ENCODE results near the gene RTN4RL1. TPM values are rescaled to one million over a fixed set of nuclear protein-coding genes. Genes with fewer than 3 reads are reported as not detected.

RTN4RL1 gene
- total and polyA plus RNA-seq, 2 of the 4 experiments (the other 2 are of a cell fraction) = under 0.01 to 0.03 TPM

DNA sequence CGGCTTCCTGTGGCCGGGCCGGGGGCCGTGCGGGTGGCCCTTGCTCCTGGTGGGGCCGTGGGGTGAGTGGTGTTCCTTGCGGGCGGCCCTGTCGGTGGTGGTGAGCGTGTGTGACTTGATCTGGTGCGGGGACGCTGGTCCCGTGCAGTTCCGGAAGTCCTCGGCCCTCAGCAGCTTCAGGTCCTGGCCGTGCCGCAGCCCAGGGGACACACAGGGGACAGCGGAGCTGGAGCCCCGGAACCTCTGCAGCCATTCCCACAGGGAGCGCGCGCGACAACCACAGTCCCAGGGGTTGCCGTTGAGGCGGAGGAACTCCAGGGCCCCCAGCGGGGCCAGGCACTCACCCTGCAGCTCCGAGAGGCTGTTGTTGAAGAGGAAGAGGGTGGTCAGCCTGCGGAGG, 88.4 kb downstream of the RTN4RL1 start:
- Histone ChIP-seq H3K14ac (replicated peaks; ENCODE audit: low read depth, low read length) (no peak overlapping the region), H4K91ac (ENCODE audit: insufficient read depth, low read depth, low read length) (no peak overlapping the region), H3K36me3 (ENCODE audit: control insufficient read depth, insufficient read depth, low read length) (no peaks in the 10 kb centered on the region), H2BK120ac (ENCODE audit: low read depth, low read length) (no peak overlapping the region), H3K9me1 (ENCODE audit: insufficient read depth, low read length) (no peaks in the 10 kb centered on the region), H3K79me1 (ENCODE audit: low read depth in 1 of 2, low read length in 2 of 2) (no peaks in the 10 kb centered on the region), H3K27me3 (ENCODE audit: control insufficient read depth, insufficient read depth, low read length) (peaks cover 33% of the 10 kb centered on the region), H2AK9ac (replicated peaks; ENCODE audit: low read depth, low read length, poor library complexity) (no peak overlapping the region), H2BK5ac (ENCODE audit: low read depth, low read length, poor library complexity, severe bottlenecking) (no peak overlapping the region), H4K8ac (ENCODE audit: low read depth in 2 of 2, low read length in 2 of 2) (no peak overlapping the region), H2AK5ac (ENCODE audit: low read depth, low read length) (no peak overlapping the region), H2BK15ac (ENCODE audit: low read depth, low read length) (no peak overlapping the region), H3K56ac (ENCODE audit: extremely low read depth, insufficient read depth, low read length) (no peak overlapping the region), H3K4ac (ENCODE audit: low read depth, low read length) (no peak overlapping the region), H2BK20ac (ENCODE audit: low read depth, low read length) (no peak overlapping the region), H2AFZ (replicated peaks; ENCODE audit: low read length, poor library complexity) (no peak overlapping the region), H3K18ac (ENCODE audit: low read depth, low read length) (no peak overlapping the region), H3K23ac (ENCODE audit: low read depth, low read length) (no peak overlapping the region), H3K4me1 (ENCODE audit: control insufficient read depth, insufficient read depth, low read length) (peaks cover 2% of the 10 kb centered on the region; the same call in 1 of the 2 replicates), H4K20me1 (ENCODE audit: insufficient read depth, low read length) (no peaks in the 10 kb centered on the region; the same call in 1 of the 2 replicates), H4K5ac (ENCODE audit: low read depth, low read length) (no peak overlapping the region), H3K9ac (ENCODE audit: low read depth, low read length) (no peak overlapping the region), H3K9me3 (ENCODE audit: control insufficient read depth, insufficient read depth, low read length) (no peaks in the 10 kb centered on the region), H3K27ac (ENCODE audit: insufficient read depth, low read length) (no peak overlapping the region), H3K4me2 (ENCODE audit: low read depth, low read length) (no peak overlapping the region), H3K4me3 (ENCODE audit: insufficient read depth, low read depth, low read length) (no peak overlapping the region)
- POLR2A ChIA-PET (ENCODE audit: unreplicated experiment) = no interaction called here
- WGBS, 2 experiments (ENCODE audit: extremely low coverage in 2 of 2, insufficient read length in 1 of 2) = 84% methylated on average over 10 of the region's 28 CpGs; no CpG with 5 or more reads in 1 of the 2 experiments
- DNase-seq (no peak), ATAC-seq (ENCODE audit: low read depth) (no peak)
- no TSS peak for BruUV-seq (replicated peaks)
- in situ Hi-C loops (cut with MboI; ENCODE audit: low sequenced_read_pairs) = no loop called here
- dilution Hi-C loops (cut with HindIII; ENCODE audit: low sequenced_read_pairs, unreplicated experiment) = no loop called here
- CTCF ChIA-PET = no interaction called here
- intact Hi-C loops (cut with micrococcal nuclease) = no loop called here
- TF ChIP-seq, protein P1, sequence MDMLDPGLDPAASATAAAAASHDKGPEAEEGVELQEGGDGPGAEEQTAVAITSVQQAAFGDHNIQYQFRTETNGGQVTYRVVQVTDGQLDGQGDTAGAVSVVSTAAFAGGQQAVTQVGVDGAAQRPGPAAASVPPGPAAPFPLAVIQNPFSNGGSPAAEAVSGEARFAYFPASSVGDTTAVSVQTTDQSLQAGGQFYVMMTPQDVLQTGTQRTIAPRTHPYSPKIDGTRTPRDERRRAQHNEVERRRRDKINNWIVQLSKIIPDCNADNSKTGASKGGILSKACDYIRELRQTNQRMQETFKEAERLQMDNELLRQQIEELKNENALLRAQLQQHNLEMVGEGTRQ (IDR thresholded peaks at IDR 0.05; ENCODE audit: low read depth, low read length) = no peak
- TF ChIP-seq NFE2L2 (IDR thresholded peaks at IDR 0.05; ENCODE audit: low read depth, low read length) (no peak), CHD1 (IDR thresholded peaks at IDR 0.05; ENCODE audit: low read depth, low read length) (no peak), SMC3 (IDR thresholded peaks at IDR 0.05; ENCODE audit: low read depth, low read length) (no peak), CEBPB (IDR thresholded peaks at IDR 0.05; ENCODE audit: low read depth, low read length) (no peak), RAD21 (IDR thresholded peaks at IDR 0.05; ENCODE audit: low read length) (no peak), MAFK (IDR thresholded peaks at IDR 0.05; ENCODE audit: low read depth, low read length) (no peak), RCOR1 (IDR thresholded peaks at IDR 0.05; ENCODE audit: insufficient replicate concordance, low read length) (no peak), MAZ (IDR thresholded peaks at IDR 0.05; ENCODE audit: borderline replicate concordance, low read depth, low read length) (no peak), ELK1 (IDR thresholded peaks at IDR 0.05; ENCODE audit: borderline replicate concordance, low read depth, low read length) (no peak), MXI1 (IDR thresholded peaks at IDR 0.05; ENCODE audit: borderline replicate concordance, low read depth, low read length) (no peak), FOS (IDR thresholded peaks at IDR 0.05; ENCODE audit: low read depth, low read length) (no peak), BHLHE40 (IDR thresholded peaks at IDR 0.05; ENCODE audit: low read depth, low read length) (no peak), POLR2A (IDR thresholded peaks at IDR 0.05; ENCODE audit: low read depth, low read length) (no peak), RFX5 (IDR thresholded peaks at IDR 0.05; ENCODE audit: low read depth, low read length) (no peak)
- TF ChIP-seq, protein P2, sequence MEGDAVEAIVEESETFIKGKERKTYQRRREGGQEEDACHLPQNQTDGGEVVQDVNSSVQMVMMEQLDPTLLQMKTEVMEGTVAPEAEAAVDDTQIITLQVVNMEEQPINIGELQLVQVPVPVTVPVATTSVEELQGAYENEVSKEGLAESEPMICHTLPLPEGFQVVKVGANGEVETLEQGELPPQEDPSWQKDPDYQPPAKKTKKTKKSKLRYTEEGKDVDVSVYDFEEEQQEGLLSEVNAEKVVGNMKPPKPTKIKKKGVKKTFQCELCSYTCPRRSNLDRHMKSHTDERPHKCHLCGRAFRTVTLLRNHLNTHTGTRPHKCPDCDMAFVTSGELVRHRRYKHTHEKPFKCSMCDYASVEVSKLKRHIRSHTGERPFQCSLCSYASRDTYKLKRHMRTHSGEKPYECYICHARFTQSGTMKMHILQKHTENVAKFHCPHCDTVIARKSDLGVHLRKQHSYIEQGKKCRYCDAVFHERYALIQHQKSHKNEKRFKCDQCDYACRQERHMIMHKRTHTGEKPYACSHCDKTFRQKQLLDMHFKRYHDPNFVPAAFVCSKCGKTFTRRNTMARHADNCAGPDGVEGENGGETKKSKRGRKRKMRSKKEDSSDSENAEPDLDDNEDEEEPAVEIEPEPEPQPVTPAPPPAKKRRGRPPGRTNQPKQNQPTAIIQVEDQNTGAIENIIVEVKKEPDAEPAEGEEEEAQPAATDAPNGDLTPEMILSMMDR (conservative IDR thresholded peaks at IDR 0.05; ENCODE audit: low read depth, low read length) = no peak
